ENCODE results near the gene CCDC85C. TPM values are rescaled to one million over a fixed set of nuclear protein-coding genes. Genes with fewer than 3 reads are reported as not detected.

Gene CCDC85C
- total and polyA plus RNA-seq, 3 donors from 2014 or later = 25.6 to 28.3 (median 26.4) TPM

DNA sequence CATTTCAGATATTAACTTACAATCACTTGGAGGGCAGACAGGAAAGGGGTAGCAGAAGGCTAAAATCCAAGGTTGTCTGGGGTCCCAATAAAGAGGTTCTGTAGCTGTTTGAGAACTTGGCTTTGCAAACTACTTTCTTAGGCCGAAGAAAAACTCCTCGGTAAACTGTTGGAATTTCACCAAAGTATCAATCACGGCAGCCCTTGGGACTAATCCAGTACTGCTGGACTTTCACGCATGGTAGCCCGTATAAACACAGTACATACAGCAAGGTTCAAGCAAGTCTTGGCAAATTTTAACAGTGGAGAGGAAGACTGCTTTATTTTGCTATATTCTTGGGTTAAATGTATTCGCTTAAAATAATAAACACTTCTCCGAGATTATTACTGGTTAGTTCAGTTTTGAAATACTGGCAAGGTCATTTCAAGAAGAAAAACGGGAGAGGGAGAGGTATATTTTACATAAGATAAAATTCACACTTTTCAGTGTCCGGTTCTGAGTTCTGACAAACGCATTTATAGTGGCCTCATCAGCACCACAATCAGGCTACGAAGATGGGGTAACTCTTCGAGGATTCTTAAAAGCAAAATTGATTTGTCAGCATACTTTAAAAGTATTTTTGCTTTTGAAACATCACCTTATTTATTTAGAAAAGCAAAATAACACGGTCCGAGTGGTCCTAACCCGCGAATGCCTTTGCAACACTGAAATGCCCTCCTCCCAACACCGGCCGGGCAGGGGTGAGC, 124.7 kb downstream of the CCDC85C start:
- DNase-seq = no peak
- Histone ChIP-seq H3K4me3 (peak overlapping the region; percentile 65 to 95), H3K27ac (peak overlapping the region; percentile 69 to 89), H3K9me3 (no peaks in the 10 kb centered on the region), H3K36me3 (ENCODE audit: low read depth, missing control alignments) (no peaks in the 10 kb centered on the region), H3K4me1 (peaks cover 22% of the 10 kb centered on the region), H3K27me3 (no peaks in the 10 kb centered on the region)
- WGBS, 2 donors = 7 to 8% methylated on average over 18 of the region's 18 CpGs
- intact Hi-C loops (cut with DNase I; ENCODE audit: low total_unique reads) = no loop called here
- TF ChIP-seq, protein P1, sequence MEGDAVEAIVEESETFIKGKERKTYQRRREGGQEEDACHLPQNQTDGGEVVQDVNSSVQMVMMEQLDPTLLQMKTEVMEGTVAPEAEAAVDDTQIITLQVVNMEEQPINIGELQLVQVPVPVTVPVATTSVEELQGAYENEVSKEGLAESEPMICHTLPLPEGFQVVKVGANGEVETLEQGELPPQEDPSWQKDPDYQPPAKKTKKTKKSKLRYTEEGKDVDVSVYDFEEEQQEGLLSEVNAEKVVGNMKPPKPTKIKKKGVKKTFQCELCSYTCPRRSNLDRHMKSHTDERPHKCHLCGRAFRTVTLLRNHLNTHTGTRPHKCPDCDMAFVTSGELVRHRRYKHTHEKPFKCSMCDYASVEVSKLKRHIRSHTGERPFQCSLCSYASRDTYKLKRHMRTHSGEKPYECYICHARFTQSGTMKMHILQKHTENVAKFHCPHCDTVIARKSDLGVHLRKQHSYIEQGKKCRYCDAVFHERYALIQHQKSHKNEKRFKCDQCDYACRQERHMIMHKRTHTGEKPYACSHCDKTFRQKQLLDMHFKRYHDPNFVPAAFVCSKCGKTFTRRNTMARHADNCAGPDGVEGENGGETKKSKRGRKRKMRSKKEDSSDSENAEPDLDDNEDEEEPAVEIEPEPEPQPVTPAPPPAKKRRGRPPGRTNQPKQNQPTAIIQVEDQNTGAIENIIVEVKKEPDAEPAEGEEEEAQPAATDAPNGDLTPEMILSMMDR (IDR thresholded peaks at IDR 0.05) = no peak
- no peak for TF ChIP-seq POLR2A (IDR thresholded peaks at IDR 0.05)

DNA sequence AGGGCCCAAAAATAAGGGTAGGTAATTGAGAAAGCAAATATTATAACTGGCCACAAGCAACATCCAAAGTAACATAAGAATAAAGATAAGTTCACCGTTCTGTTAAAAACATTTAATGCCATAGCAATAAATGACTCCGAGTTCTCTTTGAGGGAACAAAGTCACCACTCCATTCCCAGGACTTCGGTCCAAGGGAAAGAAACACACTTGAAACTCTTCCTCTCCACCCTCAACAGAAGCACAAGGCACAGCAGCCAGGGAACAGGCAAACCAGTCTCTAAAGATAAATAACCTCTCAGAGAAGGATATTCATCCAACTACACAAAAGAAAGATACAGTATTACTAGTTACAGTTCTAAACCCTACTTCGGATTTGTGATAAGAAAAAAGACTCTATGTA, 125.9 kb downstream of the CCDC85C start:
- intact Hi-C loops (cut with DNase I; ENCODE audit: low total_unique reads) = no loop called here
- Histone ChIP-seq H3K4me3 (peak overlapping the region in 1 of 2 donors; percentile 65), H3K9me3 (no peaks in the 10 kb centered on the region), H3K36me3 (ENCODE audit: low read depth, missing control alignments) (no peaks in the 10 kb centered on the region), H3K27ac (peak overlapping the region in 1 of 2 donors; percentile 35), H3K27me3 (no peaks in the 10 kb centered on the region), H3K4me1 (peaks cover 22% of the 10 kb centered on the region)
- DNase-seq = no peak
- WGBS, 2 donors = 25 to 50% methylated on average over 4 of the region's 4 CpGs
- TF ChIP-seq, protein P1 (IDR thresholded peaks at IDR 0.05) = no peak

DNA sequence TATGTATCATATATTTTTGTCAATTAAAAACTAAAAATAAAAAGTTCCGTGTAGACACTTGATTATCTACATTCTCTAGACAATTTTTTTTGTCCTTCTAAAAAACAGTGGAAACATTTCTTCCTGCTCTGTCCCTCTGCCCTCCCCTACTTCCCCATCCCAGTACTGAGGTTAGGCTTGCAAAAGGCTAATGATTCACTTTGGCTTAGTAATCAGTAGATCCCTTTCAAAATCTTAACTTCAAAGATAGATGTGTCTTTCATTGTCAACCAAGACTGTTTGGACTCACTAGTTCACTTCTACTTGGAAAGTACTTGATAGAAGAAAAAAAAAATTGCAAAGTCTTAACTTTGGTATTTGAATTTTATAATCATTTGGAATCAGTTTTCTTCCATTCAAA, 127.1 kb downstream of the CCDC85C start:
- Histone ChIP-seq H3K36me3 (ENCODE audit: low read depth, missing control alignments) (no peaks in the 10 kb centered on the region), H3K4me3 (no peak overlapping the region), H3K27me3 (no peaks in the 10 kb centered on the region), H3K4me1 (peaks cover 16% of the 10 kb centered on the region), H3K27ac (no peak overlapping the region), H3K9me3 (no peaks in the 10 kb centered on the region)
- intact Hi-C loops (cut with DNase I; ENCODE audit: low total_unique reads) = no loop called here
- no peak for DNase-seq
- TF ChIP-seq POLR2A (IDR thresholded peaks at IDR 0.05) = no peak
- TF ChIP-seq, protein P1 (IDR thresholded peaks at IDR 0.05) = no peak
- 40 to 54% methylated on average over 1 of the region's 1 CpG for WGBS, 2 donors

DNA sequence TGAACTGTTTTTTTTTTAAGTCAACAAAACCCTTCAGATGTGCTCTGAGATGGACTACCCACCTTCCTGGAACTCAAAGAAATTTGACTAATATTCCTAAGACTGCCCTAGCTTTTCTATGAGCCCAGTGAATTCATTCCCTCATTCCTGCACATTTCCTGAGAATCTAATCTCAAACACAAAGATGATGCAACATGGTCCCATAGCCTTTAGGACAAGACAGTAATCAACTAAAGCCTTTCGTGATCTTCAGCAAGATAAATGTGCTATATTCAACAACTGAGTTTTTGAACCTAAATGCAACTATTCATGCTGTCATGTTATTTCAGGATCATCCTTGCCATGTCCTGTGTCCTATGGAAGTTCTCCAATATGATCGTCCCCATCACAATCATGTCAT, 128.3 kb downstream of the CCDC85C start:
- intact Hi-C loops (cut with DNase I; ENCODE audit: low total_unique reads) = no loop called here
- no peak for DNase-seq

More for the DNA sequence above, 128.3 kb downstream of the CCDC85C start:
- TF ChIP-seq, protein P1 (IDR thresholded peaks at IDR 0.05) = no peak
- TF ChIP-seq POLR2A (IDR thresholded peaks at IDR 0.05) = no peak
- H3K9me3 ChIP-seq = no peaks in the 10 kb centered on the region
- no peaks in the 10 kb centered on the region for H3K36me3 ChIP-seq (ENCODE audit: low read depth, missing control alignments)
- no peak overlapping the region for H3K27ac ChIP-seq
- H3K4me3 ChIP-seq = no peak overlapping the region
- peaks cover 16% of the 10 kb centered on the region for H3K4me1 ChIP-seq
- 82 to 87% methylated on average over 2 of the region's 2 CpGs for WGBS, 2 donors
- no peaks in the 10 kb centered on the region for H3K27me3 ChIP-seq

Data from testis (tissue), 3 donors.